Stomach (tissue), 4 donors: ENCODE measurements around the gene COPZ2.

Source experiments
- CTCF ChIP-seq, 7 experiments: fragments of 450-650 bp in 4 of 7; fragments of 200-600 bp in 3 of 7; sonication (generic) in 3 of 7; IDR thresholded peaks; one replicate each; pipeline ENCODE4 v1.5.1; 2016 to 2019; ENCODE audit warnings: antibody characterized with exemption in 7 of 7, control low read depth in 2 of 7, mild to moderate bottlenecking in 1 of 7
- POLR2A ChIP-seq, 4 donors: fragments of 450-650 bp; IDR thresholded peaks; one replicate each; pipeline ENCODE4 v1.6.1; 2016; ENCODE audit warnings: antibody characterized with exemption in 4 of 4, control low read depth in 2 of 4, mild to moderate bottlenecking in 1 of 4, moderate library complexity in 1 of 4
- POLR2AphosphoS5 ChIP-seq, 3 donors: sonication (generic); formaldehyde crosslinking; IDR thresholded peaks; one replicate each; pipeline ENCODE4 v1.6.1; 2016; ENCODE audit warnings: antibody characterized with exemption in 3 of 3

GRCh38 chr17:48013876-48014594 lies 23.6 kb downstream of the COPZ2 start:
- no peak for TF ChIP-seq POLR2AphosphoS5 (IDR thresholded peaks at IDR 0.05)
- no peak for TF ChIP-seq POLR2A (IDR thresholded peaks at IDR 0.05)
- no peak for TF ChIP-seq CTCF (IDR thresholded peaks at IDR 0.05)
